ENCODE results near the gene CLEC2D. TPM values are rescaled to one million over a fixed set of nuclear protein-coding genes. Genes with fewer than 3 reads are reported as not detected.

CLEC2D gene, protein sequence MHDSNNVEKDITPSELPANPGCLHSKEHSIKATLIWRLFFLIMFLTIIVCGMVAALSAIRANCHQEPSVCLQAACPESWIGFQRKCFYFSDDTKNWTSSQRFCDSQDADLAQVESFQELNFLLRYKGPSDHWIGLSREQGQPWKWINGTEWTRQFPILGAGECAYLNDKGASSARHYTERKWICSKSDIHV
- 407 and 420 TPM in 2 replicates for total RNA-seq

DNA sequence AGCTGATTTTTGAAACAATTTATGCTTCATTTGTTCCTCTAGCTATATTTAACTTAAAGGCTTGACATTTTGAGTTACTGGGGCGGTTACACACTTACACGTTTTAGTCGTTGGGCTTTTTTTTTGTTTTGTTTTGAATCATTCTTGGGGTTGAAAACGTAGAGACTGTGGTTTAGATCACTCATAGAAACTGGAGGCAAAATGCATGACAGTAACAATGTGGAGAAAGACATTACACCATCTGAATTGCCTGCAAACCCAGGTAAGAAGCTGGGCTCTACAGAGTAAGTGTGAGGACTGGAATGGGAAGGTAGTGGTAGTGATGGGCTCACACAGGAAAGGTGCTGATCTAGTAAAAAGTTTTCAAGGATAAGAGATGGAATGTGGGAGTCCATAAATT lies at the start of gene CLEC2D:
TSS of gene CLEC2D (plus strand) at position 180 of the 400 bp plus-strand sequence. CDS start at position 202, 22 bp downstream.
- intact Hi-C loops (cut with micrococcal nuclease), result loop anchor here (1.0 to 2.0 kb wide), 6 partner anchors 21 to 200 kb away; partner anchors contain the start of genes CD69 and CLEC2B

- intact Hi-C loops (cut with micrococcal nuclease), result no loop called here
These were observed 44.5 kb upstream of the CLEC2D start for GRCh38 chr12:9625019-9625418.

- intact Hi-C loops (cut with micrococcal nuclease), result no loop called here
These were observed 43.2 kb upstream of the CLEC2D start for GRCh38 chr12:9626291-9626690.

DNA sequence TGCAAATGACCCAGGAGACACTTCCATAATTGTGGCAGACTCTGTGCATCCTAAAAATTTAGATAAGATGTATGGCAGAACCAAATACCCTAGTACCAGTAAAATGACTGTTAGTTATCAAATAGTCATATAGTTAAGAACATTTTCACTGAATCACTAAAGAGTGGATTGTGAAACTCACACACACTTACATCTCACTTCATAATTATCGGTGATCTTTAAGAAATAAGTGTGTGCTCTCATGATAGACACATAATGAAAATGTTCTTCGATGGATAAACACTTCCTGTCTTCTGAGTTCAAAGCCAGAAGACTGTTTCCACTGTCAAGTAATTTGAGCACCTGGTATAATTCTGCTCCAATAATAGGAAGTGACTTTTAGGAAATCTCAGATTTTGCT lies 42.7 kb upstream of the CLEC2D start:
- intact Hi-C loops (cut with micrococcal nuclease), result no loop called here

GRCh38 chr12:9632766-9633165 lies 36.7 kb upstream of the CLEC2D start:
- intact Hi-C loops (cut with micrococcal nuclease), result loop anchor here (5.0 to 10.0 kb wide), 2 partner anchors 292 to 510 kb away; no protein-coding TSS in a partner anchor

- intact Hi-C loops (cut with micrococcal nuclease), result loop anchor here (1.0 to 10.0 kb wide), 10 partner anchors 14 to 508 kb away; partner anchors contain the start of gene CLEC2D
These were observed 35.2 kb upstream of the CLEC2D start for GRCh38 chr12:9634177-9634803.

GRCh38 chr12:9634969-9635754 lies 34.4 kb upstream of the CLEC2D start:
- intact Hi-C loops (cut with micrococcal nuclease), result loop anchor here (1.0 to 10.0 kb wide), 10 partner anchors 13 to 507 kb away; partner anchors contain the start of gene CLEC2D

DNA sequence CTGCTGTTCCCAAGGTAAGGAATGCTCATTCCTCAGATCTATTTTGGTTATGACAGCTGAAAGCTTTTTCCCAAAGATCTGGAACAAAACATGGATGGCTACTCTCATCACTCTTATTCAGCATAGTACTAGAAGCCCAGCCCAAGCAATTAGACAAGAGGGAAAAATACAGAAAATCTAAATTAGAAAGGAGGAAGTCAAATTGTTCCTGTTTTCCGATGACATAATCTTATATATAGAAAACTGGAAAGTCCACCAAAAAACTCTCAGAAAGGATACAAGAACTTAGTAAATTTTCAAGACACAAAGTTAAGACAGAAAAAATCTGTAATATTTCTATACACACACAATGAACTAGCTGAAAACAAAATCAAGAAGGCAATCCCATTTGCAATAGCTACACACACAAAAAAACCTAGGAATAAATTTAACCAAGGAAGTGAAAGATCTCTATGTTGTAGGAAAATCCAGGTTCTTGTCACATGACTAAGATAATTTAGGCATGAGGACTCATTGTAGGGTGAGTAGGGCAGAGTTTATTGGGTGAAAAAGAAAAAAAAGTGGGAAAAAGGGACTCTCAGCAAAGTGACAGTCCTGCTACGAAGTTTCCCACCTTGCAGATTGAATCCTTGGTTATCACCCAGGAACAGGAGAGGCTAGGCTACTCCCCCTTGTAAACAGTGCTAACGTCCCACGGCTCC lies 33.2 kb upstream of the CLEC2D start:
- intact Hi-C loops (cut with micrococcal nuclease), result loop anchor here (10.0 kb wide), 1 partner anchor 289 kb away; no protein-coding TSS in a partner anchor

DNA sequence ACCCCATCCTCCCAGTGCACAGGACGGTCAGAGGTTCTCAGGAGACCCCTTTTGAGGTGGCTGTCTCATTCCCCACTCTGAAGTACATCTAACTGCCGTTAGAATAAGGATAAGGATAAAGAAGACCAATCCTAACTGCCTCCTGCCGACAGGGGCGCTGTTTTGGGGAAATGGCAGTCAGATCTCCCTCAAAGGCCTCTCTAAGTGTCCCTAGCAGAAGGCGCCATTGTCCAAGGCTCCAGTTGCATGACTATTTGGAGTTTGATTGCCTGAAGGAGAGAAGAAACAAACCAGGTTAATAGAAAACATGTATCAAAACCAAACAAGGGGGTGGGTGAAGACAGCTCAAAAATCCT lies 32.7 kb upstream of the CLEC2D start:
- intact Hi-C loops (cut with micrococcal nuclease), result loop anchor here (10.0 kb wide), 1 partner anchor 288 kb away; no protein-coding TSS in a partner anchor

GRCh38 chr12:9640024-9640423 lies 29.5 kb upstream of the CLEC2D start:
- intact Hi-C loops (cut with micrococcal nuclease), result loop anchor here (10.0 kb wide), 3 partner anchors 195 to 1395 kb away; no protein-coding TSS in a partner anchor

- intact Hi-C loops (cut with micrococcal nuclease), result loop anchor here (10.0 kb wide), 3 partner anchors 198 to 1398 kb away; no protein-coding TSS in a partner anchor
These were observed 26.8 kb upstream of the CLEC2D start for GRCh38 chr12:9642606-9643265.

GRCh38 chr12:9643266-9643660 lies 26.2 kb upstream of the CLEC2D start:
- intact Hi-C loops (cut with micrococcal nuclease), result loop anchor here (10.0 kb wide), 3 partner anchors 198 to 1398 kb away; no protein-coding TSS in a partner anchor

DNA sequence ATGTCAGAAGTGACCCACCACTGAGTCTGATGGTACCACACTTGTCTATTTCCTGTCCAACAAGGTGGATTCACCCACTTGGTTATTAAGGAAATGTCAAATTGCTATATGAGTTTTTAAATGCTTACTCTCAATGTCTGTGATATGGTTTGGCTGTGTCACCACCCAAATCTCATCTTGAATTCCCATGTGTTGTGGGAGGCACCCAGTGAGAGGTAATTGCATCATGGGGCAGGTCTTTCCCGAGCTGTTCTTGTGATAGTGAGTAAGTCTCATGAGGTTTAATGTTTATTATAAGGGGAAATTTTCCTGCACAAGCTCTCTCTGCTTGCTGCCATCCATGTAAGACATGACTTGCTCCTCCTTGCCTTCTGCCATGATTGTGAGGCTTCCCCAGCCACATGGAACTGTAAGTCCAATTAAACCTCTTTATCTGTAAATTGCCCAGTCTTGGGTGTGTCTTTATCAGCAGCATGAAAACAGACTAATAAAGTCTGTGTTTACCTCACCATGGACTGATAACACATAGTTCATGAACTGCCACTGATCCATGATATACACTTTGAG lies 24.4 kb upstream of the CLEC2D start:
- intact Hi-C loops (cut with micrococcal nuclease), result loop anchor here (5.0 to 10.0 kb wide), 6 partner anchors 42 to 1400 kb away; partner anchors contain the start of gene MAGOHB

DNA sequence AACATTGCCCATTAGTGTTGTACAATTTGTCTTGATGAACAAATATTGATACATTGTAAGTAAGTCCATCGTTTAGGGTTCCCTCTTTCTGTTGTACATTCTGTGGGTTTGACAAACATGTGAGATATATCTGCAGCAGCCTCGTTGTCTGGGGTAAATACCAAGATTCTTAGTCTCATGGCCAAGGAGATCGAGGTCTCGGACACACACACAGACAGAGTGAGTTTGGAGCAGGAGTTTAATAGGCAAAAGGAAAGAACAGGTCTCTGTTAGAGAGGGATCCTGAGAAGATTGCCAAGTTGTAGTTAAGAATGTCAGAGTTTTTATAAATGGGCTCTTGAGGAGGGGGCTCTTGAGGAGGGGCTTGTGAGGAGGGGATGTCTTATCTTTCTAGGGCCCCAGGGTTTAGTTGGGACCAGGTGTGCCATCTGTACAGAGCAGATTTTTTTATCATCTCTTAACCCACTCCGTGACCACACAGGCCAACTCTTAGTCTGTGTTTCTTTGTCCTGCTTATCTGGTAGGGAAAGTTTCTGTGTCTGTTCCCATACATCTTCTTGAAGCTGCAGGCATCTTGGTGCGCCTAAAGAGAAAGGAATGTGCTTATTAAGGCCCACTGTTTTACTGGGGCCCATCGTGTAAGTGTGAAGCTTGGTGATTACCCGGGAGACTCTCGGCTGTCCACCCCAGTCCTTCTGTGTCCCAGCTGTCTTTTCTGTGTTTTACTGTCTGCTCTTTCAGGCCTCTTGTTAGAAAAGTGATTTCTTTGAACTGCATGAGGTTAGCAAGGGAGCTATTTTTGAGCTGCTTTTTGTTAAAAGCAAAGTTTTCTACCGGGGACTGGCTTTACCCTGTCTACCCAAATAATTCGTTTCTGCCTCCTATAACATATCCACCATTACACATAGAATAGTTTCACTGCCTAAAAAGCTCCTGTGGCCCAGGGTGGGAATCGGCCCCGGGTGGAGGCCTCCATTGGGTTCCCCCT lies 22.4 kb upstream of the CLEC2D start:
- intact Hi-C loops (cut with micrococcal nuclease), result loop anchor here (2.0 to 10.0 kb wide), 7 partner anchors 40 to 1402 kb away; partner anchors contain the start of gene MAGOHB

DNA sequence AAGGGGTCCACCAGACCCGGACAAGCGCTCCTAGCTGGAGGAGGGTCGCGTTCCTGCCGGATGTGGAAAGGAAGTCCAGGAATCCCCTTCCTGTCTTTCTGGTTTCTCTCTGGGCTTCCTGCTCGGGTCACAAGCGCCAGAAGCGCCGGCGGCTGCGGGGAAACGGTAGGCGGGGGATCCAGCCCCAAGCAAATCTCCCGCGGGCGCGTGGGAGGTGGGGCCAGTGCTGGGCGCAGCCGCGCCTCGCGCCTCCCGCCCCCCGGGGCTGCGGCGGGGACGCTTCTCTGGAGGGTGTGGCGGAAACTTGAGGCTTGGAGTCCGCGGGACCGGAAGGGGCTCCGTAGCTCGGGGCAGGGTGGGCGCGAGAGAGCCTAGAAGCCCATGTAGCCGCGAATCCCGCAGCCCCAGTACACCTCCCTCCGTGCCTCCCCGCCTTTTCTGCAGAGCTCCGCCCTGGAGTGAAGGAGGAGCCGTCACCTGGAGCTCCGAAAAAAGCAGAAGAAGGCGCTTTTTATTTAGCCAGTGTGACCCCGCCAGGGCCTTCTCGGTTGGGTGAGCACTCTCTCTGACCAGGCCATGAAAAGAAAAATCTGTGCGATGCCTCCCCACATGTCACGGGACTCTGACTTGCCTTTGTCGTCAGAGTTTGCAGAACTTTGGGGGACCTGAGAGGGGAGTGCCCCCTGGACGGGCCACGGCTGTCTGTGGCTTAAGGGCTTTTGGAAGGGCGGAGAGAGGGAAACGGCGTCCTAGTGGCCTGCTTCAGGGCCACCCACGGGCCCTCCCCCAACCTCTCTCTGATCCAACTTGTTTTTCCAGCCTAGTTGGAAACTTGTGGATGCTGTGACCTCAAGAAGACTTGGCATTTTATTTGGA lies 21.4 kb upstream of the CLEC2D start:
- intact Hi-C loops (cut with micrococcal nuclease), result loop anchor here (1.0 to 10.0 kb wide), 16 partner anchors 14 to 1403 kb away; partner anchors contain the start of genes CD69, CLEC2B, CLEC2D and MAGOHB

GRCh38 chr12:9648701-9649531 lies 20.6 kb upstream of the CLEC2D start:
- intact Hi-C loops (cut with micrococcal nuclease), result loop anchor here (1.0 to 10.0 kb wide), 15 partner anchors 15 to 1404 kb away; partner anchors contain the start of genes CD69, CLEC2B, CLEC2D and MAGOHB

Data from T-helper 1 cell treated with Interleukin-12 subunit alpha and Interleukin-12 subunit beta and Interleukin-4 antibody, amounts not matched to agents 30 ng/mL and 1 ng/mL, for 36 hours (primary cell).